Activated CD4-positive, CD25-positive, alpha-beta regulatory T cell treated with anti-CD3 and anti-CD28 coated beads, Interleukin-2, amount 50 U/mL, for 24 hours (primary cell): ENCODE data around the gene ZFYVE27.

Experiments
- ATAC-seq, 2 donors: fragments of 150-1000 bp; cut with Tn5 transposase; one replicate each; pipeline ENCODE4 v1.10.0; 2021; ENCODE audit warnings: mild to moderate bottlenecking in 1 of 2, moderate library complexity in 1 of 2

The ZFYVE27 gene

DNA sequence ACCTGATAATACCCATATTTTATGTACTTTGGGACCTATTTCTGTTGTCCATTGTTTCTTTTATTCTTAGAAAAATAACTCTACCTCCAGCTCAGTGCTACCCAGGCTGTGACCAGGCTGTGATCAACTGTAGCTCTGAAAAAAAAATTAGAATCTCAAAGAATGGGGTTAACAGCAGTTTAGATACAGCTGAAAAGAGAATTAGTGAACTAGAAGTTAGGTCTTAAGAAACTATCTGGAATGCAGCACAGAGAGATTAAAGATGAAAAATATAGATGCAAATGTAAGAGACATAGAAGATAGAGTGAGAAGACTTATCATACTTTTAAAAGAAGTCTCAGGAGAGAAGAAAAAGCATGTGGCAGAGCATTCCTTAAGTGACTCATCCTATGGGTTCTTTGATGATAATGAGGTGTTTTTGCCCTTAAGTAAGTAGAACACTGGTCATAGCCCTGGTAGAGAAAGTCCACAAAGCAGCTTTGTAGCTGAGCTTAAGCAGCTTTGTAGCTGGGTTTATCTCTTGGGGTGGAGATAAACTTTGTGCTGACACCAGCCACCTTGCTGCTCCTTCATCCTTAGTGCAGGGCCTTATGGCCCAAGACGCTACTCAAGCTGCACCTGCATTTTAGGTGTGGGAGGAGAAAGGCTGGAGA lies 62.2 kb downstream of the ZFYVE27 start:
- ATAC-seq = no peak

DNA sequence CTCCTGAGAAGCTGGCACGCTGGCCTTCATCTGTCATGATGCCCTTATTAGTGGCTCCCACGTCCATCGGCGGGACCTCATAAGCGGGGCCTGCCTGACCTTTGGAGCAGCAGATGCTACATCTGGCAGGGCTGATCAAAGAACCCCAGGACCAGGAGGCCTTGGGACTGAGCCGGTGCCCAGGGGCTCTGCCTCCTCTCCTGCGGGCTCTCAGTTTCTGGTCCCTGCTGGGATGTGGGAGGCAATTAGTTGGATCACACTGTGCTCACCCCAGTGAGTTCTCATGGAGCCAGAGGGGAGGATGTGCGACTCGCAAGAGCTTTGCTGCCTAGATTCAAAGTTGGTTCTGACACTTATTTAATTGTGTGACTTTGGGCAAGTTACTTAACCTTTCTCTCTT lies 63.5 kb downstream of the ZFYVE27 start:
- no peak for ATAC-seq

DNA sequence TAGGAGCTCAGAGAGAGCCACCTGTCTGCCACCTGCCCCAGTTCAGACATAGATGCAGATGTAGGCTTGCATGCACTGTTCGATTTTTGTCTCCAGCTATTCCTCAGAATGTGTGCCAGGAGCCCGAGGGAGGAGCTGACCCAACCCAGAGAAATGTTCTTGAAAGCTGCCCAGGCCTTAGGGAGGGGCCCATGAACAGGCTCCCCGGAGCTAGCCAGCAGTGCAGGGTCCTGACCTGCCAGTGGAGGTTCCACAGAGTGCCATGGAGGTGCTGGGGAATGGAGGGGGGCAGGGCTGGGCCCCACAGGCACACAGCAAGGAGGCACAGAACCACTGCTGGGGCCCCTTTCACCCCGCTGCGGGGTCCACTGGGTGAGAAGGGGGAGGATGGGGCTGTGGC lies 64.5 kb downstream of the ZFYVE27 start:
- ATAC-seq = no peak

DNA sequence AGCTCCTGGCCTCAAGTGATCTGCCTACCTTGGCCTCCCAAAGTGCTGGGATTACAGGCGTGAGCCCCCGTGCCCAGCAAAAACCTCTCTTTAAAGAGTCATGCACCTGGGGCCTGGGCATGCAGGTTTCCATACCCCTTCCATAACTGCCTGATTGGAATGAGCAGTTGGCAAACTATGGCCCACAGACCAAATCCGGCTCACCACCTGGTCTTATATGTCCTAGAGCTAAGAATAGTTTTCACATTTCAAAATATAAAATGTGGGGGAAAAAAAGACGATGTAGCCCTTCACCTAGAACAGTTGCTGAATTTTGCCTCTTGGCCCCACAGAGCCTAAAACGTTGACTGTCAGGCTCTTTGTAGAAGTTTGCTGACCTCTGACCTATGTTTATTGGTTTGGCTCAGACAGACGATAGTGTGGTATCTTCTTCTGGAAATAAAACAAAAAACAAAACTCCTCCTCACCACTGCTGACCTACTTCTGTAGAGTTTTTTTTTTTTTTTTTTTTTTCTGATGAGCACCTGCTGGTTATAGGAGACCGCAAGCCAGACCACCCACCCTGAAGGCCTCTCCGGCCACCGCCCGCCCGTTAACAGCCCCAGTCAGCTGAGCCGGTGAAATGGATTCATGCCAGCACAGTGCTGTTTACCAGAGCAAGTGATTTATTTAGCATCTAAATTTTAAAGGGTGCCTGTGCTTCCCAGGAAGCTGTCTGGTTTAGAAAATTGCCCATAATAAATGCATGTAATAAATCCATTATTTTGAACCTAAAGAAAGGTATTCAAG lies 68.4 kb downstream of the ZFYVE27 start:
- no peak for ATAC-seq

DNA sequence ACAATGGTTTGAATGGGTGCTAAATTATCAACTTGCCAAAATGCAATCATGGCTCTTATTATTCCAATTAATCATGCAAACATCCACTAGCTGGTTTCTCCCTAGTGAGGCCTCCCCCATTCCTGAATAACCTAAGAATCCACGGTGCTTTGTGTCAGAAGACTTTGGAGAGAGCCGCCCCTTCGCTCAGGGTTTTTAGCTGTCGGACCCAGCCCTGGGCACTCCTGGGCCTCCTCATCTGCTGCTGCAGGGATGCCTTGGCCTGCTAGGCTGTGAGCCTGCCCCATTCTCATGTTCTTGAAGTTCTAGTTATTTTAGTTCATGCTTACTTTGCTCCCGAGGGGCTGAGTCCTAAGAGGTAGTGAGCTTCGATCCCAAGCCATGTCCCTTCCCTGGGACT lies 69.0 kb downstream of the ZFYVE27 start:
- ATAC-seq = no peak

DNA sequence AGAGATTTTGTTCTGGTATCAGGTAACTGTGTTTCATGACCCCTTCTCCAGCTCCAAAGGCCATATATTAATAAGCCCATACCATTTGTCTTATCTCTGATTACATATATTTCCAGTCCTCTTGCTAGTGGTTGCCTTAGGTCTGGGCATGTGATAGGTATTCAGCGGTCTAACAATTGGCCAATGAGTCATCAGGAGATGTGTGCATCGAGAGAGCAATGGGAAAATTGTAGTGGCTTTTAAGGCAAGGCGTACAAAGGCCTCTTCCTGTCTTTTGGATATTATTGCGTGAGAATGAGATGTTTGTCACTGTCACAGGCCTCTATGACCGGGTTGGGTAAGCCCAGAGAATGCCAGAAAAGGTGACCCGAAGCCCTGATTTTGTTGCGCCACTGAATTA lies 73.5 kb downstream of the ZFYVE27 start:
- ATAC-seq = no peak
